Activated T-helper 17 cell treated with anti-CD3 and anti-CD28 coated beads, Interleukin-2, amount 50 U/mL, for 72 hours (primary cell): ENCODE results near the gene TMEM131. TPM values are rescaled to one million over a fixed set of nuclear protein-coding genes. Genes with fewer than 3 reads are reported as not detected.
"Not testable (repeated sequence)": the region's sequence is repeated elsewhere in the genome, so short reads cannot be mapped to it uniquely, and the experiment has no call there.

Experiments
- ATAC-seq: fragments of 150-1000 bp; cut with Tn5 transposase; replicated peaks from 2 replicates; pipeline ENCODE4 v1.10.0; 2021; ENCODE audit warnings: mild to moderate bottlenecking, moderate library complexity
- H3K27ac Mint-ChIP-seq: one replicate; pipeline ENCODE4 v1.8.0; 2022; ENCODE audit warnings: mixed read lengths
- H3K27me3 Mint-ChIP-seq: one replicate; pipeline ENCODE4 v1.8.0; 2022; ENCODE audit warnings: mixed read lengths
- H3K36me3 Mint-ChIP-seq: one replicate; pipeline ENCODE4 v1.8.0; 2022; ENCODE audit warnings: low read depth, mild to moderate bottlenecking, mixed read lengths
- H3K4me1 Mint-ChIP-seq: one replicate; pipeline ENCODE4 v1.8.0; 2022; ENCODE audit warnings: mixed read lengths
- H3K4me3 Mint-ChIP-seq: one replicate; pipeline ENCODE4 v1.8.0; 2022; ENCODE audit warnings: mild to moderate bottlenecking, mixed read lengths
- H3K9me3 Mint-ChIP-seq: one replicate; pipeline ENCODE4 v1.8.0; 2022; ENCODE audit warnings: mixed read lengths
- total RNA-seq, 2 donors: library from RNA; stranded (reverse); gene quantifications; one replicate each; pipeline ENCODE4 v1.2.3, GENCODE V29; 2022

TMEM131 gene
- total RNA-seq, 2 donors from 2014 or later: 32.0 to 36.4 TPM

GRCh38 chr2:97936881-97937280 lies 58.9 kb downstream of the TMEM131 start:
- H3K36me3 Mint-ChIP-seq: no peaks in the 10 kb centered on the region
- no peaks in the 10 kb centered on the region for H3K27me3 Mint-ChIP-seq
- ATAC-seq: no peak
- no peaks in the 10 kb centered on the region for H3K9me3 Mint-ChIP-seq
- H3K27ac Mint-ChIP-seq: no peak overlapping the region
- H3K4me1 Mint-ChIP-seq: peaks cover 37% of the 10 kb centered on the region
- no peak overlapping the region for H3K4me3 Mint-ChIP-seq

GRCh38 chr2:97936199-97936598 lies 59.5 kb downstream of the TMEM131 start:
- Mint-ChIP-seq H3K27ac (no peak overlapping the region), H3K4me1 (peaks cover 37% of the 10 kb centered on the region), H3K4me3 (no peak overlapping the region), H3K9me3 (no peaks in the 10 kb centered on the region), H3K27me3 (no peaks in the 10 kb centered on the region), H3K36me3 (no peaks in the 10 kb centered on the region)
- ATAC-seq: no peak

- no peak overlapping the region for H3K27ac Mint-ChIP-seq
- H3K9me3 Mint-ChIP-seq: no peaks in the 10 kb centered on the region
- no peak for ATAC-seq
- no peak overlapping the region for H3K4me3 Mint-ChIP-seq
- peaks cover 37% of the 10 kb centered on the region for H3K4me1 Mint-ChIP-seq
- no peaks in the 10 kb centered on the region for H3K27me3 Mint-ChIP-seq
- H3K36me3 Mint-ChIP-seq: no peaks in the 10 kb centered on the region
These were observed 60.0 kb downstream of the TMEM131 start for GRCh38 chr2:97935719-97936161.

GRCh38 chr2:97932975-97933662 lies 62.6 kb downstream of the TMEM131 start:
- Mint-ChIP-seq H3K4me3 (no peak overlapping the region), H3K36me3 (no peaks in the 10 kb centered on the region), H3K27me3 (no peaks in the 10 kb centered on the region), H3K9me3 (no peaks in the 10 kb centered on the region), H3K4me1 (peaks cover 31% of the 10 kb centered on the region), H3K27ac (no peak overlapping the region)
- ATAC-seq: no peak

- no peak for ATAC-seq
- Mint-ChIP-seq H3K27me3 (no peaks in the 10 kb centered on the region), H3K4me1 (peaks cover 23% of the 10 kb centered on the region), H3K9me3 (no peaks in the 10 kb centered on the region), H3K27ac (no peak overlapping the region), H3K36me3 (peaks cover under 1% of the 10 kb centered on the region), H3K4me3 (no peak overlapping the region)
These were observed 63.9 kb downstream of the TMEM131 start for GRCh38 chr2:97931858-97932225.

GRCh38 chr2:97931118-97931857 lies 64.5 kb downstream of the TMEM131 start:
- Mint-ChIP-seq H3K27ac (no peak overlapping the region), H3K4me1 (peaks cover 26% of the 10 kb centered on the region), H3K9me3 (no peaks in the 10 kb centered on the region), H3K4me3 (no peak overlapping the region), H3K36me3 (peaks cover 6% of the 10 kb centered on the region), H3K27me3 (no peaks in the 10 kb centered on the region)
- no peak for ATAC-seq

- H3K27me3 Mint-ChIP-seq: no peaks in the 10 kb centered on the region
- H3K4me3 Mint-ChIP-seq: no peak overlapping the region
- no peak overlapping the region for H3K27ac Mint-ChIP-seq
- no peak for ATAC-seq
- H3K4me1 Mint-ChIP-seq: peaks cover 15% of the 10 kb centered on the region
- H3K9me3 Mint-ChIP-seq: no peaks in the 10 kb centered on the region
- H3K36me3 Mint-ChIP-seq: peaks cover 33% of the 10 kb centered on the region
These were observed 67.2 kb downstream of the TMEM131 start for GRCh38 chr2:97928591-97928990.

- peaks cover 9% of the 10 kb centered on the region for H3K4me1 Mint-ChIP-seq
- peaks cover 43% of the 10 kb centered on the region for H3K36me3 Mint-ChIP-seq
- no peaks in the 10 kb centered on the region for H3K9me3 Mint-ChIP-seq
- H3K27me3 Mint-ChIP-seq: no peaks in the 10 kb centered on the region
- H3K27ac Mint-ChIP-seq: no peak overlapping the region
- no peak for ATAC-seq
- H3K4me3 Mint-ChIP-seq: no peak overlapping the region
These were observed 68.8 kb downstream of the TMEM131 start for GRCh38 chr2:97926946-97927345.

- peaks cover 63% of the 10 kb centered on the region for H3K36me3 Mint-ChIP-seq
- H3K4me1 Mint-ChIP-seq: peaks cover 9% of the 10 kb centered on the region
- no peaks in the 10 kb centered on the region for H3K9me3 Mint-ChIP-seq
- no peak overlapping the region for H3K27ac Mint-ChIP-seq
- no peak for ATAC-seq
- no peaks in the 10 kb centered on the region for H3K27me3 Mint-ChIP-seq
- no peak overlapping the region for H3K4me3 Mint-ChIP-seq
These were observed 71.6 kb downstream of the TMEM131 start for GRCh38 chr2:97924194-97924593.

GRCh38 chr2:97919858-97920257 lies 75.9 kb downstream of the TMEM131 start:
- Mint-ChIP-seq H3K27ac (no peak overlapping the region), H3K4me3 (no peak overlapping the region), H3K36me3 (peaks cover 52% of the 10 kb centered on the region), H3K9me3 (no peaks in the 10 kb centered on the region), H3K27me3 (no peaks in the 10 kb centered on the region), H3K4me1 (peaks cover 9% of the 10 kb centered on the region)
- ATAC-seq: no peak

GRCh38 chr2:97918818-97919217 lies 76.9 kb downstream of the TMEM131 start:
- Mint-ChIP-seq H3K9me3 (no peaks in the 10 kb centered on the region), H3K27ac (no peak overlapping the region), H3K36me3 (peaks cover 42% of the 10 kb centered on the region), H3K4me1 (peaks cover 16% of the 10 kb centered on the region), H3K27me3 (no peaks in the 10 kb centered on the region), H3K4me3 (no peak overlapping the region)
- no peak for ATAC-seq

GRCh38 chr2:97917668-97918067 lies 78.1 kb downstream of the TMEM131 start:
- H3K27me3 Mint-ChIP-seq, H3K4me3 Mint-ChIP-seq, H3K27ac Mint-ChIP-seq, H3K9me3 Mint-ChIP-seq, ATAC-seq: not testable (repeated sequence)
- Mint-ChIP-seq H3K36me3 (peaks cover 37% of the 10 kb centered on the region), H3K4me1 (peaks cover 16% of the 10 kb centered on the region)

- Mint-ChIP-seq H3K4me3 (no peak overlapping the region), H3K4me1 (peaks cover 26% of the 10 kb centered on the region), H3K27ac (no peak overlapping the region), H3K27me3 (no peaks in the 10 kb centered on the region), H3K36me3 (peaks cover 27% of the 10 kb centered on the region), H3K9me3 (peaks cover 3% of the 10 kb centered on the region)
- ATAC-seq: no peak
These were observed 81.0 kb downstream of the TMEM131 start for GRCh38 chr2:97914691-97915213.

- H3K4me1 Mint-ChIP-seq: peaks cover 26% of the 10 kb centered on the region
These were observed 81.9 kb downstream of the TMEM131 start for GRCh38 chr2:97913846-97914245.

More at GRCh38 chr2:97913846-97914245, 81.9 kb downstream of the TMEM131 start:
- Mint-ChIP-seq H3K36me3 (peaks cover 33% of the 10 kb centered on the region), H3K4me3 (no peak overlapping the region), H3K9me3 (peaks cover 3% of the 10 kb centered on the region), H3K27ac (no peak overlapping the region), H3K27me3 (no peaks in the 10 kb centered on the region)
- ATAC-seq: no peak
